H54 (cell line): Measurements from ENCODE around the gene OR10J1.
"Not testable (repeated sequence)": the region's sequence is repeated elsewhere in the genome, so short reads cannot be mapped to it uniquely, and the experiment has no call there.

Experiments used
- DNase-seq: peaks from one replicate; pipeline ENCODE4 v3.0.0; 2011; ENCODE audit warnings: low spot score, mixed read lengths; ENCODE audit not compliant: insufficient read length
- FAIRE-seq: peaks from 3 replicates; lab custom pipeline; 2011; peaks lifted over from hg19 to GRCh38; lab: Jason Lieb, UNC
- POLR2A ChIP-seq: IDR thresholded peaks from 2 replicates; pipeline ENCODE4 v1.6.1; 2011; ENCODE audit warnings: low read depth, mild to moderate bottlenecking, low read length

OR10J1 gene

GRCh38 chr1:159439422-159439821 lies at the start of gene OR10J1:
Gene OR10J1, plus strand, starts transcription at chr1:159439722. Its CDS starts 70 bp downstream, at chr1:159439792.
- no peak for TF ChIP-seq POLR2A
- DNase-seq = no peak
- FAIRE-seq = no peak

DNA sequence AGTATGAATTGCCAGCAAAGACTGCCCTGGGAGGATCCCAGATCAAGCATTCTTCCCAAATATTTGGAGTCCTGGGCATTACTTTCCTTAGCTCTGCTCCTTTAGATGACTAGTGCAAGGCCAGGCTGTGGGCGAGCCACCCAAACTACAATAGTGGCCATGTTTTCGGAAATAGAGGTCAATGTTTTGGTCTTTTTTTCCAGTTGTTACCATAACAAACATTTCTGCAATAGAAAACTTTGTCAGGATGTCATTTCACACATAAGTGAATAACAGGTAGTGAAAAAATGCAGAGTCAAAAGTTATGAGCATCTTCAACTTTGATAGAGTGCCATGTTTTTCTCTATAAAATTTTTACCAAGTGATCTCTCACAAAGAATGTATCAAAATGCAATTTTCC lies 32.7 kb upstream of the OR10J1 start:
- TF ChIP-seq POLR2A = no peak
- FAIRE-seq (no peak), DNase-seq (no peak)

GRCh38 chr1:159408862-159409400 lies 30.6 kb upstream of the OR10J1 start:
- TF ChIP-seq POLR2A = no peak
- no peak for DNase-seq
- FAIRE-seq = no peak

DNA sequence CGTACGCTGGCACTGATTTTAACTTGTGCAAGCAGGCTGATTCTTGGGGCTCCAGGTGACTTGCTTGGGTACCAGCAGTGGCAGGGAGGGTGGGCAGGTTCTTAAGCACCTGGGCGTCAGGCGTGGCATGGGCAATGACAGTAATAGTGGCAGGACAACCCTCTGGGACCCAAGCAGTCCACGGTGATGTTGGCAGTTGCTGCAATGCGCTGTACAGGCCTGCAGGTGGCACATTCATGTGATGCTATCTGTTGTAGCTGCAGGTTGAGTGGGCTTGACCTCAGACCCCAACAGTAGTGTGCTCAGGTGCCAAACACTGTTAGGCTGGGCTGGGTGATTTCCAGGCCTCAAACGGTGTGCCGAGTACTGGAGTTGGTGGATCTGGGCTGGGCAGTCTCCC lies 17.7 kb upstream of the OR10J1 start:
- FAIRE-seq = no peak
- no peak for DNase-seq
- no peak for TF ChIP-seq POLR2A

- no peak for DNase-seq
- TF ChIP-seq POLR2A = no peak
- no peak for FAIRE-seq
Observed at GRCh38 chr1:159428536-159428935, 11.0 kb upstream of the OR10J1 start.

DNA sequence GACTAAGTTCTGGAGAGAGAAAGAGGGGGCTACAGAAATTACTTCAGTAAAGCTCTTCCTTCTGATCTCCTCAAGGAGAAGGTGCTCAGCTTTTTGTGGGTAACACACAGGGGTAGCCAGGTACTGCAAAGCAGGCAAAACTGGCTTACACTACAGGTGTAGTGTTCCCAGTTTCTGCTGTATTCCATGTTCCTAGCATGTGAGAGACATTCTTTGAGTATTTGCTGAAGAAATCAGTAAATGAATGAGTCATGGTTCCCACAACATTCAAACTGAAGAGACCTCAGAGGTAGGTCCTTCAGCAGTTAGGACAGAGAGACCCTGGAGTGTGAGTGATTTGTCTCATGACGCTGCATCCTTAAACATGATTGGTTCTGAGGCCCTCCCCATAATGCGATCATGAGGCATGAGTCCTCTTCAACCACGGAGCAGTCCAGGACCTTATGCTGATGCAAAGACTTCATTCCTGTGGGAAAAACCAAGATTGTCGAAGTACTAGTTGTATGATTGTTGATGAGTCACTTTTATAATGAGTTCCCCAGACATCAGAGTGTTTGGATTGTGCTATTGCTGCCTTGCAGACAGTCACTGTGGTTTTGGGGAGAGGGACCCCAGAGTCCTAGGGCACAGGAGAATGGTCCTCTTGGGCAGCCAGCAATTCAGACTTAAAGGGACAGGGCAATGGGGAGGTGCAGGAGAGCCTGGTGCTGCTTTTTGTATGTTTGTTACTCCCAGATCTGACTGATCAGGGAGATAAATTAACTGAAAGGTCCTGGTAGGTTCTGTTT lies 10.3 kb upstream of the OR10J1 start:
- TF ChIP-seq POLR2A = no peak
- DNase-seq (peak; percentile 21), FAIRE-seq (no peak)

DNA sequence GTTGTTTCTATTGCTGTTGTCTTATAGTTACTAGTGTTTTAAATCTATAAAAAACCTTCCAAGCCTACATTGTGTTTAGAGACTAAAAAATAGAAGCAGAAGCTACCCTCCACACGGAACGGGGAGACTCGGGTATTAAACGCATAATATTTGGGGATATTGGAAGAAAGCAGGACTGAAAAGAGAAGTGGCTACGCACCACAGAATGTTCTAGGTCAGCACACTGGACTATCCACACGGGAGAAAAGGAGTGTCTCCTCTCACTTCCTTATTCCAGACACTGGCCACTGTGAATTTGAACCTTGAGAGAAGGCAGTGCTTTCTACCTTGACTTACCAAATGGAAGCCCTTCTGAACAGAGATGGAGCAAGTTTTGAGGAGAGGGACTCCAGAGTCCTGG lies 8.5 kb upstream of the OR10J1 start:
- no peak for DNase-seq
- no peak for FAIRE-seq
- no peak for TF ChIP-seq POLR2A

- FAIRE-seq (no peak), DNase-seq (no peak)
- TF ChIP-seq POLR2A = no peak
Observed at GRCh38 chr1:159431904-159432303, 7.6 kb upstream of the OR10J1 start, which contains the start of gene OR10J4. Gene OR10J4, plus strand, starts transcription at chr1:159432204.

GRCh38 chr1:159436469-159436868 lies 3.1 kb upstream of the OR10J1 start:
- FAIRE-seq (no peak), DNase-seq (no peak)

GRCh38 chr1:159441360-159441759 lies 1.8 kb downstream of the OR10J1 start:
- no peak for FAIRE-seq
- DNase-seq = no peak
- TF ChIP-seq POLR2A = no peak

More at GRCh38 chr1:159436469-159436868, 3.1 kb upstream of the OR10J1 start:
- no peak for TF ChIP-seq POLR2A

DNA sequence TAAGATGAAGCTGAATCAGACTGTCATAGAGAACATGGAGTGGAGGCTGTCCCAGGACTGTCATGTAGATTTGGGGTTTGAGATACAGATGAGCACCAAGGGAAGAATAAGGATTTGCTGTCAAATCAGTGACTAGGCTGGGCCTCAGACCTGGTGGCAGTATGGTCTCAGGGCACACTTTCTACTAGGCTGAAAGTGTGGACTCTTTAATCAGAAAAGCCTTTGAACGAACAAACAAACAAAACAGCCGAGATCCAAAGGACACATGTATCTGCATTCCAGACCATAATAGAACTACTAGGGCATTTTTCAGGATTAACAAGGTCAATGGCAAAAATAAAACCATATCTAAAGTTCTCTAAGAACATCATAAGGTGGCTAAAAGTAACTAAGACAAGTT lies 2.9 kb downstream of the OR10J1 start:
- DNase-seq (no peak), FAIRE-seq (no peak)
- TF ChIP-seq POLR2A = no peak

DNA sequence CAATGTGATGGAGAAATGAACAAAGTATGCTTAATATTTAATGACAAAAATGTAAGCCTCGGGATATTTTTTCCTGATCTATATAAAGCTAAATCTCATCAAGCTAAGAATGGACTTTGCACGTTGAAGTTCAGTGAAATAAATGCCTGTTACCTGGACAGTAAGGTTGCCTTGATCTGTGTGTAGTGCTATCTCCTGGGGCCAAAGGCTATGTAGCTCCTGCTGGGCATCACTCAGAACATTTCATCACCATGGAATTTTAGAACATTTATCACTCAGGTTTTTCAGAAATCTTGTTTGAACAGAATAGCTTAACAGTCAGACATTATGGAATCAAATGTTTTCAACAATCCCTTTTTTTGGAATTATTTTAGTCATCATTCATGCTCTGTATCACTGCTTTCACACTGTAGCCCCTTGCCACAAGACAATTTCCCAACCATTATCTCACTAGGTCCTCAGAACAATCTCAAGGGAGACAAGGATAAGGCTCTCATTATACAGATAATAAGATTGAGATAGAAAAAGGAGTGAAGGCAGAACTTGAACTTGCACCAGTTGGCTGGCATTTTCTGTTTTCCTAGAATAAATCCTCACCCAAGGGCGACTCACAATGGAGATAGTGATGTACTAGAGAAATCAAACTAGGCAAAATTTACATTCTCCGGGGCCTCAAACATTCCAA lies 3.7 kb downstream of the OR10J1 start:
- DNase-seq = no peak
- FAIRE-seq = no peak
- TF ChIP-seq POLR2A = no peak

- DNase-seq = no peak
Observed at GRCh38 chr1:159444511-159444910, 5.0 kb downstream of the OR10J1 start.

DNA sequence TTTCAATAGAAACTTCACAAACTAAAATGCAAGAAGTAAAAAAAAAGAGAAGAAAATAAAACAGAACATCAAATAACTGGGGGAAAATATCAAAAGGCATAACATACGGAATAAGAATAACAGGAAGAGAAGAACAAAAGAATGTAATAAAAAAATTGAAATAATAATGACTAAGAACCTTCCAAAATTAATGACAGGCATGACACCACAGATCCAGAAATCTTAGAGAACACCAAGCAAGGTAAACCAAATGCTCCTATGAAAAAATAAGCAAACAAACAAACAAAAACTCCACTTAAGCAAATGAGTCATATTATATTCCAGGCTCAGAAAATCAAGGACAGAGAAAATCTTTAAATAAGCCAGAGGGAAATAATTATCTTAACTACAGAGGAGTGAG lies 8.7 kb downstream of the OR10J1 start:
- DNase-seq (no peak), FAIRE-seq (no peak)
- no peak for TF ChIP-seq POLR2A

More at GRCh38 chr1:159444511-159444910, 5.0 kb downstream of the OR10J1 start:
- TF ChIP-seq POLR2A = no peak
- FAIRE-seq = no peak

GRCh38 chr1:159449605-159450004 lies 10.1 kb downstream of the OR10J1 start:
- not testable (repeated sequence) for DNase-seq, FAIRE-seq
